Adipose tissue (tissue), 3 donors: ENCODE measurements around the gene LNPEP. TPM values are rescaled to one million over a fixed set of nuclear protein-coding genes. Genes with fewer than 3 reads are reported as not detected.
"Not testable (repeated sequence)": the region's sequence is repeated elsewhere in the genome, so short reads cannot be mapped to it uniquely, and the experiment has no call there.

Experiments used
- H3K27ac ChIP-seq: one replicate; pipeline ENCODE4 v1.5.1; 2013; ENCODE audit warnings: low read depth, low read length
- WGBS, 3 donors: extraction: QIAGEN DNeasy Blood & Tissue Kit; methylation state at CpG; one replicate each; pipeline ENCODE4 v1.1.7; 2013; 5-methylcytosine and 5-hydroxymethylcytosine counted together
- polyA plus RNA-seq, 3 donors: library from polyadenylated mRNA; stranded (reverse); fragments of 200-250 nt; gene quantifications; one replicate each; pipeline ENCODE4 v1.2.3, GENCODE V29; 2013
- donor health status: healthy with polysubstance abuse.
- donor health status: Bipolar disorder and iron deficiency.
- donor health status: healthy.

LNPEP gene
- polyA plus RNA-seq, 3 donors: 2.9 to 11.0 (median 3.1) TPM

DNA sequence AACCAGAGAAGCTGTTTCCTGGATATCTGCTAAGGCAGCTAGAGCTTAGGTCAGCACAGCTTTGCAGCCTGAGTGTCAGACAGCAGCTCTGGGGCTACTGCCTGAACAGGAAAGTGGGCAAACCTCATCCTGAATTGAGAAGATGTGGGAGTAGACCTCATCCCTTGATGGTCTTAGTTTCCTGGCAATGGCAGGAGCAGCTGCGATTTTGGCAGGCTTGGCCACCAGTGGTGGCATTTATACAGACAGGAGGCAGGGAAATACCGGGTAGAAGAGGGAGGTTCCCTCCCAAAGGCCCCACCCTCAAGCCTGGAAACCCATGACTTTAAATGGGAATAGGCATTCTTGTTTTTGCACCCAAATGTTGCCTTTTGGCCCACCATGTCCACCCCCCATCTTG lies 136.8 kb downstream of the LNPEP start:
- no peak overlapping the region for H3K27ac ChIP-seq
- whole genome bisulfite sequencing, 3 donors: 86 to 89% (median 87%) methylated on average over 2 of the region's 2 CpGs

DNA sequence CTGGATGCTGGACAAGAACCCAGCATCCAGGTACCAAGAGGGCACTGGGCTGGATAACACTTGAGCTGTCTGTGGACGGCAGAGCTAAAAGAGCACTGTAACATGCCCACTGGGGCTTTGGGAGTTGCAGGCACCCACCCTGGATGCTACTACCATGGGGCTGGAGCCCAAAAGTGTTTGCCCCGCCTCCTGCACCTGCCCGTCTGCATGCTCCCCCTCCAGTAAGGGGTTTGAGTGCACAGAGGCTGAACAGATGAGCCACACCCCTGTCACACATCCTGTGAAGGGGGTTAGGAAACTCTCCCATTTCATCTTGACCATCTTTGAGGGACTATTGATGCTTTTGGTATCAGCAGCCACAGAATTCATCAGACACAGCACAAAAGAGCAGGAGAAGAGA lies 137.5 kb downstream of the LNPEP start:
- WGBS, 3 donors: 93 to 100% (median 96%) methylated on average over 3 of the region's 3 CpGs
- no peak overlapping the region for H3K27ac ChIP-seq

DNA sequence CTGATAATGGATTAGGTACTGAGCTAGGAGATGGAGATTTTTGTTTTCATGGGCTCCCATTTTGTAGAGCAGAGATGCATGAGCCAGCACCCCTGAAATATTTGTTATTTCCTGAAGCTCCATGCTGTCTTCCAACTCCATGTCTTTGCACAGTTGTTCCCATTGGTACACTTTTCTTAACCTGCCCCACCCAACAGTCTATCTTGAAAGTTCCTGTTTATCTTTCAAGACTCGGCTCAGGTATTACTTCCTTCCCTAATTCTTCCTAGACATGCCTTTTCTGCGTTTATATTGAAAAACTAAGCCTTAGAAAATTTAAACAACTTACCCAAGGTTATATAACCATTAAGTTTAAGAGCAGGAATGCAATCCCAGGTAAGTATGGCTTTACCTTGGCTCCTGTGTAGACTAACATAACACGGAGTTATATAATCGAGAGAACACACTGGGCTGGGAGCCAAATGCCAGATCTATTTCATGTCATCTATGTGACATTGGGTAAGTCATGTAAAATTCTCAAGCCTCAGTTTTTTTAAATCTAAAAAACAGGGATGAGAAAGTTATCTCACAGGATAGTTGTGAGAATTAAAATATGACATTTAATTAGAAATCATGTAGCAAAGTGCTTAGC lies 139.1 kb downstream of the LNPEP start:
- no peak overlapping the region for H3K27ac ChIP-seq
- WGBS, 3 donors: 26 to 55% (median 40%) methylated on average over 4 of the region's 4 CpGs

DNA sequence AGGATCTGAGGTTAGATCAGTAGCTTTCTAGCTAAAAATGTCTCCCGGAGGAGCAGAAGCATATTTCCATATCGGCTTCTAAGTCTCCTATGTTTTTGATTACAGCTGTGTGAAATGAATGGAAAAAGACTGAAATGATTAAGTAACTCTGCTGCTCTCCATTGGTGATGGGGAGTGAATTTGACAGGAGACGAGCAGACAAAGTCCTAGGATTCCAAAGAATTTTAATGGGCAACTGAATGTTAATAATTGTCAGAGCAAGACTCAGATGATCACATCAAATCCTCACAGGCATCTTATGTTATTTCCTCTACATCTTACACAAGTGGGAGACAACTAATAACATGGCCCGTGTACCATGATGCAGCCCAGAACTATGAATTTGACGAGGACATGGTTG lies 139.8 kb downstream of the LNPEP start:
- H3K27ac ChIP-seq: no peak overlapping the region
- WGBS, 3 donors: 80 to 89% (median 87%) methylated on average over 5 of the region's 5 CpGs

DNA sequence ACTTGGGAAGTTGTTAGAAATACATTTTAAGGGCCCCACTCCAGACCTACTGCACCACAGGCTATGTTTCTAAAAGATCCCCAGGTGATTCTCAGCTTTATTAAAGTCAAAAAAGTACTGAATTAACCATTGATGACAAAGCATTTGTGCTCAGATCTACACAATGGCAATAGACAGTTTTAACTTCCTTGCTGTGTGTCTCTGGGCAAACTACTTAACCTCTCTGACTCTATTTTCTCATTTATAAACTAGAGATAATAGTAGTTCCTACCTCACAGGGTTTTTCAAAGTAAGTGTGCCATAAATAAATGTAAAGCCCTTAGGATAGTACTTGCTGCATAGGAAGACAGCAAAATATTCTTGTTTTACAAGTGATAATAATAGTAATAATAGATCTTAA lies 140.2 kb downstream of the LNPEP start:
- H3K27ac ChIP-seq: no peak overlapping the region

DNA sequence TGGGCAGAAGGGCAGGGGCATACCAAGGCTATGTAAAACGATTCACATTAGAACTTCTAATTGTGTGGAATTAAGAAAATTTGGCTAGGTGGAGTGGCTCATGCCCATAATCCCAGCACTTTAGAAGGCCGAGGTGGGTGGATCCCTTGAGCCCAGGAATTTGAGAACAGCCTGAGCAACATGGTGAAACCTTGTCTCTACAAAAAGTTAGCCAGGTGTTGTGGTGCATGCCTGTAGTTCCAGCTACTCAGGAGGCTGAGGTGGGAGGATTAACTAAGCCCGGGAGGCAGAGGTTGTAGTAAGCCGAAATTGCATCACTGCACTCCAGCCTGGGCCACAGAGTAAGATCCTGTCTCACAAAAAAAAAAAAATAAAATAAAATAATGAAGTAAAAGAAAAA lies 141.4 kb downstream of the LNPEP start:
- H3K27ac ChIP-seq: no peak overlapping the region
- 89 to 93% (median 91%) methylated on average over 4 of the region's 4 CpGs for WGBS, 3 donors

DNA sequence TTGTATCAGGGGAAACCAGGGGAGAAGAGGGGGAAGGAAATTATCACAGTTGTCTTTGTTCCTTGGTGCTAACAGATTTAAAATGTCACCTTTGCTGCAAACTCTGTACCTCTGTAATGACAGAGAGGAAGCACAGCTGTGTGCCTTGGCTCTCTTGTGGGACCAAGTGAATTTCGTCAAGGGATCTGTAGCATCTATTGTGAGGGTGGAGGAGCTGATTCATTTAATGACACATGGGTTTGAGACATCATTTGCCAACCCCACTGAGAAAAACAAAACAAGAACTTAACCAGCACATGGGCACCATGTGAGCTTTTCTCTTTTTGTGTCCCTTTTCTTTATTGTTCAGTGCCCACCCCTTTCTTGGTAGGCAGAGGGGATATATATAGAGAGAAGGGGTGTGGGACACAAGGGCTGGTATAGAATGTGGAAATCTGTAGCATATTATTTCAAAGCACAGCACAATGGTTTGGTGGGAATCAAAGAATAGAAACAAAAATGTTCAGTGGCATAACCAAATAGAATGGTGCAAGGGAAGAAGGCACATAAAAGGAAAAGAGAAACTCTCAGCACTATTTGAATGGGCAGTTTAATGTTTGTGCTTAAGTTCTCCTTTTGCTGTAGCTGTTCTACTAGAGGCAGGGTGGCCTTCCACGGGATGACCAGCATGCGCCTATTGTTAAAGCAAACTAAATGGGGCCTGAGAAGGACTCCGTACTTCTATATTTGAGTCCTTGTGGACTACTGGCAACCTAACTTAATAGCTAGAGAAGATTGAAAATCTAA lies 143.3 kb downstream of the LNPEP start:
- WGBS, 3 donors: 80 to 87% (median 84%) methylated on average over 4 of the region's 4 CpGs
- H3K27ac ChIP-seq: no peak overlapping the region

DNA sequence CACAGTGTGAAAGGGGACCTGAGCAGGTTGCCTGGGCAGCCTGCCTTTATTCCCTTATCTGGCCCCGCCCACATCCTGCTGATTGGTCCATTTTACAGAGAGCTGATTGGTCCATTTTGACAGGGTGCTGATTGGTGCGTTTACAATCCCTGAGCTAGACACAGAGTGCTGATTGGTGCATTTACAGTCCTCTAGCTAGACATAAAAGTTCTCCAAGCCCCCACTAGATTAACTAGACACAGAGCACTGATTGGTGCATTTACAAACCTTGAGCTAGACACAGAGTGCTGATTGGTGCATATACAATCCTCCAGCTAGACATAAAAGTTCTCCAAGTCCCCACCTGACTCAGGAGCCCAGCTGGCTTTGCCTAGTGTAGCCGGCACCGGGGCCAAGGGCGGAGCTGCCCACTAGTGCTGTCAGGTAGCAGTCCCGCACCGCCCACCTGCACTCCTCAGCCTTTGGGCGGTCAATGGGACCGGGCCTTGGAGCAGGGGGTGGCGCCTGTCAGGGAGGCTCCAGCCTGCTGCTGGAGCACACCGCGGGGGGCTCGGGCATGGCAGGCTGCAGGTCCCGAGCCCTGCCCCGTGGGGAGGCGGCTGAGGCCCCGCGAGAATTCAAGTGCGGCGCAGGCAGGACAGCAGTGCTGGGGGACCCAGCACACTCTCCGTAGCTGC lies 149.0 kb downstream of the LNPEP start:
- 93 to 98% (median 96%) methylated on average over 21 of the region's 21 CpGs for WGBS, 3 donors
- H3K27ac ChIP-seq: not testable (repeated sequence)

DNA sequence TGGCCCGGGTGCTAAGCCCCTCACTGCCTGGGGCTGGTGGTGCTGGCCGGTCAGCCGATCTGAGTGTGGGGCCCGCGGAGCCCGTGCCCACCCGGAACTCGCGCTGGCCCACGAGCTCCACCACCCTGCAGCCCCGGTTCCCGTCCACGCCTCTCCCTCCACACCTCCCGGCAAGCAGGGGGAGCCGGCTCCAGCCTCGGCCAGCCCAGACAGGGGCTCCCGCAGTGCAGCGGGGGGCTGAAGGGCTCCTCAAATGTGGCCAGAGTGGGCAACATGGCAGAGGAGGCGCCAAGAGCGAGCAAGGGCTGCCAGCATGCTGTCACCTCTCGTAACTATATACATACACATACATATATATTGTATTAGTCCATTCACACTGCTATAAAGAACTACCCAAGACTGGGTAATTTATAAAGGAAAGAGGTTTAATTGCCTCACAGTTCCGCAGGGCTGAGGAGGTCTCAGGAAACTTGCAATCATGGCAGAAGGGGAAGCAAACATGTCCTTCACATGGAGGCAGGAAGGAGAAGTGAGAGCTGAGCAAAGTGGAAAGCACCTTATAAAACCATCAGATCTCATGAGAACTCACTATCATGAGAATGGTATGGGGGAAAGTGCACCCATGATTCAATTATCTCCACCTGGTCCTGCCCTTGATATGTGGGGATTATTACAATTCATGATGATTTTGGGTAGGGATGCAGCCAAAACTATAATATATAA lies 149.7 kb downstream of the LNPEP start:
- H3K27ac ChIP-seq: no peak overlapping the region
- WGBS, 3 donors: 91 to 93% (median 92%) methylated on average over 20 to 22 of the region's 22 CpGs

Other genes starting within 250 kb of the LNPEP start
- 10 to 100 TPM in 2 of 3 donors, 1 to 10 TPM in 1; 9.0 to 30.5 (median 12.0) TPM for gene ERAP1, start 128.1 kb upstream of the LNPEP start, polyA plus RNA-seq
- 1 to 10 TPM in 2 of 3 donors, under 1 TPM in 1; 0.77 to 4.0 (median 1.8) TPM for gene ERAP2, start 59.6 kb upstream of the LNPEP start, polyA plus RNA-seq
- gene LIX1, start 206.5 kb downstream of the LNPEP start, polyA plus RNA-seq: not detected
- 10 to 100 TPM in 2 of 3 donors, 1 to 10 TPM in 1; 6.9 to 11.7 (median 11.4) TPM for gene RIOK2, start 247.2 kb downstream of the LNPEP start, polyA plus RNA-seq